Measurements from ENCODE around the gene CHST10. TPM values are rescaled to one million over a fixed set of nuclear protein-coding genes. Genes with fewer than 3 reads are reported as not detected.
"Not testable (repeated sequence)": the region's sequence is repeated elsewhere in the genome, so short reads cannot be mapped to it uniquely, and the experiment has no call there.

CHST10 gene
- polyA plus RNA-seq, 3 donors, result 1.7 to 3.9 (median 2.7) TPM

DNA sequence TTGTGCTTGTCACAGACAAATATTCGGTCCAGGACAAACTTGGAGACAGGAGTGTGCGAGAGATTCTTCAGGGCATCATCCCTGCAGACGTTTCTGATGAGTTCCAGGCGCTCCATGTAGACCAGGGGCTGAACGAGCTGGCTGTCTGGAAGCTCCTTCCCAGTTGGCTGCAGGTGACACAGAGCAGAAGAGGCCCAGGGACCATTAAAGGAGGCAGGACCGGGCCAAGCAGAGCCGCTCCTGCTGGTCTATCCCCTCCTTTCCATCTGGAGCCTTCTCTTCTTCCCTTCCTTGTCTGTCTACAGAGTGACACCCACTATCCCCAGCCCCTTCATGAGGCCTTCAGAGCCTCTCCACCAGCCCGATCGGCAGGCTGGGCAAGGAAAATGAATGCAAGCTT, 19.5 kb downstream of the CHST10 start:
- H3K27ac ChIP-seq (ENCODE audit: low read depth, low read length), result no peak overlapping the region
- 89 to 93% (median 91%) methylated on average over 9 of the region's 9 CpGs for WGBS, 3 donors

DNA sequence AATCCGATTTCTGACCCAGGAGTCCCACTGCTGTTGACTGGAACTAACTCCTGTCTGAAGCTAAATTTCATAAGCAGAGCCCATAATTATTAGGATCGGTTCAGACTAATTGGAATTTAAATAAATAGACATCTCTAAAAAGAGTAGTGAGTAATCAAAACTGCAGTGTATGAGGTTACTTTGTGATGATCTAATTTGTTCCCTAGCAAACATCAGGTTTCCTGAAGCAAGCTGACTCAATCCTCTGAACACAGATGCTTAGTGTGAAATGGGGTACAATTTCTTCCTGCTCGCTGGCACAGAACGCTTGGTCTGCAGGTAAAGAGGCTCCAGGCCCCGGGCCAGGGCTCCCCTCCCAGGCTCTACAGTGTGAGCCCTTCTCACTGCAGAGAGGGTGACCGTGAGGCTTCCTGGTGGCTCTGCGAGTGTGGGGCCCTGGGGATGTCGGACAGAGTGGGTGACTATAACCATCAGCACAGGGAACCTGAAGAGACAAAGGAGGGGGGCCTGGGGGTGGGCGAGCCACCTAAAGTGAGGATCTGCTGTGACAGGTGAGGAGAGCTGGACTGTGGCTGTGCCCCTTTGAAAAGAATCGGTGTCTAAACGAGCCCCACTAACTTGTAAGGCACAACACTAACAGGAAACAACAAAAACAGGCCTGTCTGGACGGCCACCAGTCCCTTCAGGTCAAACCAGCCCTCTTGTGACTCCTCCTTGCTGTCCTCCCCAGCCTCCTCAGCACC, 20.2 kb downstream of the CHST10 start:
- WGBS, 3 donors, result 83 to 89% (median 85%) methylated on average over 12 of the region's 12 CpGs
- H3K27ac ChIP-seq (ENCODE audit: low read depth, low read length), result no peak overlapping the region

DNA sequence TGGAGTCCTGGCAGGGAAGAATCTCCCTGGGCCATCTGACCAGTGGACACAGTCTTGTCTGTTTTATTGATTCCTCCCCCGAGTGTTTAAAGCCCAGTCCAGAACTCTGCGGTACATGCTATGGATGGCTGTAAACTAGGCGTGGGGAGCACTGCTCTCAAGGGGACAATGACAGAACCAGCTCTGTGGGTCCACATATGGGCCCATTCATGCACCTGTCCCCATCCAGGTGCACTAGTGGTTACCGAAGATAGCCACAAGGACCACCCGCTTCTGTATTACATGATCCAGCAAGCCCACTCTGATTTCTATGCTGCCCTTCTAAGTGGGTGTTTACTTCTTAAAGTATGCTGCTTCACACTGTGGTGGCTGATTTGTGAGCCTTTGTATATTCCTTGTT, 21.0 kb downstream of the CHST10 start:
- WGBS, 3 donors, result 92 to 95% (median 93%) methylated on average over 5 of the region's 5 CpGs
- H3K27ac ChIP-seq (ENCODE audit: low read depth, low read length), result no peak overlapping the region

DNA sequence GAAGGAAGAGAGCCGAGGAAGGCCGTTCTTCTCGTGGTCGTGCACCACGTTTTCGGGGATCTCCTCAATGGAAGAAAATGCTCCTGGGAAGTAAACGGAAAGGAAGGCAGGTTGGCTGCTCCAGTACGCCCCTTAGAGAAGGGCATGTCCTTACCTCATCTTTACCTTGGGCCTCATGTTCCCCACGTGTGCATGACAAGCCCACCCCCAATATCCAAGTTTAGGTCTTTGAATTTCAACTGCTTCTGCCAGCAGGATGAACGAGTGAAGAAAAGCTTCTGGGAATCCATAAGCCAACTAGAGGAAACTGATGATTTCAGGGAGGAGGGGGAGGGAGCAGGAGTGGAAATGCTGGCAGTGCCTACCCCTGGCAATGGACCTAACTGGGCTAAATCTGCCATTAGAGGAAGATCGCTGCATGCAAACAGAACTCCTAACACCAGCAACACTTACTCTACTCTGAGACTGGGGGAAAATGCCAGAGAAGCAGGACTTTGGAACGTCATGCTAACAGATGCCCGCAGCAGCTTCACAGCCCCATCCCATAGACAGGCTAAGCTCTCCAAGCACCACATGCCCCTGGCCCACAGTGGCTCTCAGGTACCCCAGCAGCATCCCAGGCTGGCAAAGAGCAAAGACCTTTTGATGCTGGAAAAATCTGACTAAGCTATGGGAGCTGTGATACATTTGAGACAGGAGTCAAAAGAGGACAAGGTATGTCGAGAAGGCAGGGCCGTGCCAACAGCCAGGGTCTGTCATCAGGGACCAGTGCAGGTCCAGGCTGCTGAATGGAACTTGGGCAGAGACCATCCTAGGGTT, 21.7 kb downstream of the CHST10 start:
- no peak overlapping the region for H3K27ac ChIP-seq (ENCODE audit: low read depth, low read length)
- 90 to 92% (median 91%) methylated on average over 15 of the region's 15 CpGs for WGBS, 3 donors

DNA sequence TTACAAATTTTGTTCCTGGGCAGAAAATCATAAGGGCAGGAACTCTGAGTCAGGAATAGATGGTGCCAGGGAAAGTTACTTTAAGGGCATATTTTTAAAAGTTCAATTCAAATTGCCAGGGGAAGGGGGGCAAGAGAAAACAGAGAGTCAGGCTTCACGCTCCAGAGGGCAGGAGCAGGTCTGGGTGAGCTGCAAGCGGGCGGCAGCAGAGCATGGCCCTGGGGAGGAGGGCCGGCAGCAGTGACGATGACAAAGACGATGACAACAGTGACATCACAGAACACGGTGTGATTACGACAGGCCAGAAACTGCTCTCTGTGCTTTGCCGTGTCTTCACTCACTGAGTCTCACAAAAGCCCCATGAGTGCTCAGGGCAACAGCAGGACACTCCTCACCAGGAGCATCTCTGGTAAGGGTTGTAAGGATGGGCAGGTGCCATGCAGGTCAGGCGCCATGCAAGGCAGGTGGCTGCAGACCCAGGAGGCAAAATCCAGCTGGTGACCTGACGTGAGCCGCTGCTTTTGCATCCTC, 23.3 kb downstream of the CHST10 start:
- 86 to 90% (median 88%) methylated on average over 12 of the region's 12 CpGs for WGBS, 3 donors
- H3K27ac ChIP-seq (ENCODE audit: low read depth, low read length), result no peak overlapping the region

DNA sequence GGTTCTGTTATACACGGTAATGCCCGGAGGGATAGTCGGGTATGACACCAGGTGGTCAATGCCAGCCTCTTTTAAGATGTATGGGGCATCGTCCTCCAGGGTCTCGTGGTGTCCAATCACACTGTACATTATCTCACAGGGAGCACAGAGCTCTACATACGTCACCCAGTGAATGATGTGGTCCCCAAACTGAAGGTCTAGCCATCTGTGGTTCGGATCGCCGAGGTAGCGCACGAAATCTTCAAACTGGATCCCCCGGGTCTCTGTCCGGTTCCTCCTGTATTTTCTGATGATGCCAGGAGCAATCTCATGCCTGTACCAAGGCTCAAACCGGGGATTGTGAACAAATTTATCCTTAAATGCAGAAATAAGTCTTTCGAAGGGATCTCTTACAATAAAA, 24.1 kb downstream of the CHST10 start:
- H3K27ac ChIP-seq (ENCODE audit: low read depth, low read length), result no peak overlapping the region
- 94 to 97% (median 94%) methylated on average over 15 of the region's 15 CpGs for WGBS, 3 donors

DNA sequence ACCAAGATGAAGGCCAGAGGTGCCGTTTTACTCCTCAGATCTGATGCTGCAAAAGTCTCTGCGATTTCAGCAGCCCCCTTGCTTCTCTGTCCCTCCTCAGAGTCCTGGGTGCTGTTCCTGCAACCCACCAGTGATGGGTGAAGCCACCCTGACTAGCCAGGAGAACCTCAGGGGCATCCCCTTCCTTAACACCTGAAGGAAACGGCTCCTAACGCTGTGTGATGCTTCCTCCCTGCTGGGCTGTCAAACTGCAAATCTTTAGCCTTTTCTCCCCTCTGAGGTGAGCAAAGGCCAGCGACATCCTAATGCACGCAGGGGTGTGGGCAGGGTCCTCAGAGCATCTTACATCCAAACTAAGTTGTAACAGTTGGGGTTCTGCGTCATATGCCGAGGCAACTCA, 24.8 kb downstream of the CHST10 start:
- WGBS, 3 donors, result 90 to 92% (median 92%) methylated on average over 8 of the region's 8 CpGs
- no peak overlapping the region for H3K27ac ChIP-seq (ENCODE audit: low read depth, low read length)

DNA sequence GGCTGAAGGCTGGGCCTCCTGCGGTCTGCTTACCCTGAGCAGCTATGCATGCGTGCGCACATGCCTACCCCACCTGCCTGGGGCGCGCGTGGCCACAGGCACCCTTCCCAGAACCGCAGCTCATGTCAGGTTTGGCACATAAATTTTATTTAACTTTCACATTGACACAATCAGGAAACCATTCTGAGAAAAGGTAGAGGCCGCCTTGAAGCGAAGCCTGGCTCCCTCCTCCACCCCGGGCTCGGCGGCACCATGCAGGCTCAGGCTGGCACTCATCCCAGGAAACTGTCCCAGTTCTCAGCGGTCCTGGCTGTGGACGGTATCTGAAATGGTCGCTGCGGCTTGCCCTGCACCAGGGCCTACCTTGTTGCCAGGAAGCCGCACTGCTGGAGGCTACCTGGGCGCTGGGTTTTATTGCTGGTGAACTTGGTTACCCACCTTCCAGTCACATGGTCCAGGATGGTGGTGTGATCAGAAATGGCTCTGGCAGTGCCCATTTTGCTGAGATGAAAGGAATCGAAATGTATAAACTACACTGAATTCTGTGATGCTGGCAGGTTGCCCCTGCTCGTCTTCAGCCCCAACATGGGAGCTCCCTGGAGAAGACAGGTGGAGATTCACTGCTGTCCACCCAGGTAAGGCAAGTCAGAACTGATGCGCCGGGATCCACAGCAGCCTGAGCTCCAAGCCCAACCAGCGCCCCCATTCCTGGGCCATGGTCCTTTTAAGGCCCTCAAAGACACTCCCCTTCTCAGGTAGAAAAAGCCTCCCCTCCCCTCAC, 25.5 kb downstream of the CHST10 start:
- 89 to 92% (median 91%) methylated on average over 23 of the region's 23 CpGs for WGBS, 3 donors
- no peak overlapping the region for H3K27ac ChIP-seq (ENCODE audit: low read depth, low read length)

DNA sequence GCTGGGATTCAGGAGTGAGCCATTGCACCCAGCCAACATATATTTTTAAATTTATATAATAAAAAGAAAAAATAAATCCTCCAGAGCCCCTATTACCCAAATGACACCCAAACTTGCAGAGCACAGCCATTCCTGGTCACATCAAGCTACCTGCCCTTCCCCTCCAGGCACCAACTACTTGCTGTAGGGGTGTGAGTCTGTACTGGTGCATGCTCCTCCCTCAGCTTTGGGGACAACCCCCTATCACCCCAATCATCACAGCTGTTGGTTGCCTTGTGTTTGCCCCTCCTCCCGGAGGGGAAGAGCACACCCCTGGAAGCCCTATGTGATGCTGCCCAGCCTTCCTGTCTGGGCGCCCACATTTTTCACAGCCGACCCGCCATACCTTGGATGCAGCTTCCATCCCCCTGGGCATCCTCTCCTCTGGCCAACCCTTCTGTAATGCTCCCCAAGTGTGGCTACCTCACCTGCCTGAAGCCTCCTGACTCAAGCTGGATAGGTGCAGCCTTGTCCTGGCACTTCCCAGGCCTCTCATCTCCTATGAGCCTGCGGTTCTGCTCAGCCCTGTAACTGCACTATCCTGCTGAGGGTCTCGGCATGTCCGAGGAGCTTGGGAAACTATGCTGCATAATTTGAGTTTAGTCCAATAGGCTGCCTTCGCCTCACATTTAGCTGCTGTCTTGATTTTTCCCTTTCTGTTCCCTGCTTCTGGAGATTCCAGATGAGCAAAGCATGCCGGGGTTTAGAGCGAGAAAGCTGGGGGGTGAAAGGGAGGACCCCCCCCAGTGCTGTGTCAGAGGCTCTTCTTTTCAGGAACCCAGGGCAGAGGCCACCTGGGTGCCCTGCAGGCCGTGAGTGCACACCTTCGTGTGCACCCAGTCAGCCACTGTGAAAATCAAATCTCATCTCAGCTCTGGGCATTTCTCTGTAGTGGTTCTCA, 27.2 kb downstream of the CHST10 start:
- no peak overlapping the region for H3K27ac ChIP-seq (ENCODE audit: low read depth, low read length)
- WGBS, 3 donors, result 86 to 93% (median 87%) methylated on average over 12 of the region's 12 CpGs

DNA sequence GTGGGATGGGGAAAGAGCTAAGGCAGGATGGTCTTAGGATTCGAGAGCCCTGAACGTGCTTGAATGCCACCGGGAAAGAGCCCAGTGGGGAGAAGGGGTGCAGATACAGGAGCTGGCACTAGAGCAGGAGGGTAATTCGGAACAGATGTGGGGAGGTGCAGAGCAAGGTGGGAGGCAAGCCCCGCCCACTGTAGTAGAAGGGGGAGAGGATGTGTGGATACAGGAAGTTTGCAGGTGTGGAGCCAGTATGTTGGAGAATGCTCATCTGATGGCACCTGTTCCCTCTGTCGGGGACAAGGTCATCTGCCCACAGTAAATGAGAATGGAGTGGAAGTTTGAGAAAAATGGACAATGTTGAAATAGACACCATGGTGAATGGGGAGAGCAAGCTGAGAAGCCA, 28.8 kb downstream of the CHST10 start:
- WGBS, 3 donors, result 89 to 93% (median 90%) methylated on average over 6 of the region's 6 CpGs
- H3K27ac ChIP-seq (ENCODE audit: low read depth, low read length), result no peak overlapping the region

DNA sequence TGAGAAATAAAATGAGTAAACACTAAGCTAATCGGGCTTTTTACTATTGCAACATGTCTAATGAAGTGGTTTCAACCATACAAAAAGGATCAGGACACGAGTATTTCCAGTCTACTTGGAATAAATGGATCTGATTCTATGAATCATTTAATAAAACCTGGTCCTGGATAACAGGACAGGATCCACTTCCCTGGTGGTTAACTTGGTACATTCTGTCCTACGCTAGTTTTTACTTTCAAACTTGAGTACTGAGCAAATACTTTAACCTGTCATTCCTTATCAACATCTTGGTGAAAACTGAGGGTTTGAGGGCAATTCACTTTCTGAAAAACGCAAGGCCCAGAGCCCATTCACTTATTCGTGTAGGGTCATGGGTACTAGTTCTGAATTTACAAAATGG, 33.5 kb downstream of the CHST10 start:
- 80 to 91% (median 90%) methylated on average over 5 of the region's 5 CpGs for WGBS, 3 donors
- H3K27ac ChIP-seq (ENCODE audit: low read depth, low read length), result no peak overlapping the region

DNA sequence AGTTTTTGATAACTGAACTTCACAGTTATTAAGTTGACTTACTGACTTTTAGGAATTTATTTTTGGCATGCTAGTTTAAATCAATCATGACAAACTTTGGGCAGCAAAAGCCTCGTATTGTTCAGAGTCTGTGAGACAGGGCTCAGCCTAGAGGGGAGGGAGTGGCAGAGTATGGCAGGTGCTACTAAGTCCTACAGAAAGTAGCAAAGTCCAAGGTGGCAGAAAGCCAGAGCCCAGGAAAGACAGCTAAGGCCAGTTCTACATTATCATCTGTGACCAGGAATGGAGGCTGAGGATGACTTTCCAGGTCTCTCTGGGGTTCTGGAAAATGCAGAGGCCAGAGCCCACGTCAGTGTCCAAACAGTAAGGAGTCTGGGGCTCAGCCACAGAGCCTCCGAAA, 34.2 kb downstream of the CHST10 start:
- H3K27ac ChIP-seq (ENCODE audit: low read depth, low read length), result no peak overlapping the region
- 60 to 82% (median 81%) methylated on average over 3 of the region's 3 CpGs for WGBS, 3 donors

DNA sequence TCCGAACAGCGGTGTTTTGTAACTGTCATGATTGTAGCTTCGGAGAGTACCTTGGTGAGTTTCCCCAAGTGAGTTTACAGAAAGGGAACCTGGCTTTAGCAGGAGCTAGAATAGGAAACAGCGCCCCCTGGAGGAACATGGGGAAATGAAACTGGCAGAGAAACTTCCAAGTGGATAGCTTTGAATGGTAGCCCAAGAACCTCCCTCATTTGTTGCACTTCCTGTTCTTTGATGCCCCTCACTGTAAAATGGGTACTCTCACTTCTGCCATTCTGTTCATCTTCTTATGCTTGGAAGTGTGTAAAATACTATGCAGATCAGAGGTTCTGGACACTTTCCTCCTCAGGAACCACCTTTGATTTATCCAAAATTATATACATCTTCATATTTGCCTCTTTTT, 36.2 kb downstream of the CHST10 start:
- WGBS, 3 donors, result 5 to 34% (median 26%) methylated on average over 4 of the region's 4 CpGs
- H3K27ac ChIP-seq (ENCODE audit: low read depth, low read length), result no peak overlapping the region

DNA sequence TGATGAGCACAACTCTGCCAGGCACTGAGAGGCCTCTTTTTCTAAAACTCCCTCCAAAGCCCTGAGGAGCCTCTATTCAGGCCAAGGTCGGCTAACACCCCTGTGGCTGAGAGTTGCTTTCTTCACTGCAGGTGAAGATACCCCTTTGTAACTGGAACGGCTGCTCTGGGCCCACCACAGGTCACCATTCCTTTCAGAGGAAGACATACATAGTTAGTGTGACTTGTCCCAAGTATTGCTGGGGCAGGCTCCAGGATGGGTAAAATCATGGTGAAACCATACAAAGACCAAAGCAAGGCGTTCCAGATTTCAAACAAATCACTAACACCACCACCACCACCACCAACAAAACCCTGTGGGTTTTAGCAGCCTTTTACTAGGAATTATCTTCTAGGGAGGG, 36.8 kb downstream of the CHST10 start:
- no peak overlapping the region for H3K27ac ChIP-seq (ENCODE audit: low read depth, low read length)
- WGBS, 3 donors, result 81 to 92% (median 89%) methylated on average over 3 of the region's 3 CpGs

DNA sequence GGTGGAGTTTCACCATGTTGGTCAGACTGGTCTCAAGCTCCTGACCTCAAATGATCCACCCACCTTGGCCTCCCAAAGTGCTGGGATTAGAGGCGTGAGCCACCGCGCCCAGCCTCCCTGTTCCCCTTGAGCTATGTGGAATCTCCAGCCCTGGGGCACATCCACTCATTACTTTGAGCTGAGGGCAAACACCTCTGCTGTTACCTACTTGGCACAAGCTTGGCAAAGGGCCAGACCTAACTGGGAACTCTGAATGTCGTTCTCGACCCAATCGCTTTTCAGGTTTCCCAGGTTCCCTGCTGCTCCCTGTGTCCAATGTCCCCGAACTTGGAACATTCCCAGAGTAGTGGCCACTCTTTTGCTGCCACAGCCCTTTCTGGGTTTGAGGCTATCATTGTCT, 40.6 kb downstream of the CHST10 start:
- no peak overlapping the region for H3K27ac ChIP-seq (ENCODE audit: low read depth, low read length)
- 80 to 96% (median 95%) methylated on average over 7 of the region's 7 CpGs for WGBS, 3 donors

DNA sequence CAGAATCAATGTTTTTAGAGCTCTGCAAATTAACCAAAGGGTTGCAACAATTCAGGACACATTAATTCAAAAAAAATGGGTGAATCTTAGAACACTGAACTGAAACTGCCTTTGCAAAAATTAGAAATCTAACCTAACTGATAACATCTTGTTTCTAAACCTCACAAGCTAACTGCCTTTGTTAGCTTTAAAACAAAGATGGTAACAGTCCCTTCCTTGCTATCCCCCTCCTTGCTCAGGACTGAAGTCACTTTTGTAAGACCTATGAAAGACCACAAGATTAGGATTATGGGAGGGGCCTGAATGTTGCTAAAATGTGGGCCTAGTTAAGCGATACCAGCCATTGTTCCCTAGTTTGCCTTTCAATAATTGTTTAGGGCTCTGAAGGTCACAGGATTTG, 50.3 kb downstream of the CHST10 start:
- WGBS, 3 donors, result 83 to 94% (median 84%) methylated on average over 1 of the region's 1 CpG

DNA sequence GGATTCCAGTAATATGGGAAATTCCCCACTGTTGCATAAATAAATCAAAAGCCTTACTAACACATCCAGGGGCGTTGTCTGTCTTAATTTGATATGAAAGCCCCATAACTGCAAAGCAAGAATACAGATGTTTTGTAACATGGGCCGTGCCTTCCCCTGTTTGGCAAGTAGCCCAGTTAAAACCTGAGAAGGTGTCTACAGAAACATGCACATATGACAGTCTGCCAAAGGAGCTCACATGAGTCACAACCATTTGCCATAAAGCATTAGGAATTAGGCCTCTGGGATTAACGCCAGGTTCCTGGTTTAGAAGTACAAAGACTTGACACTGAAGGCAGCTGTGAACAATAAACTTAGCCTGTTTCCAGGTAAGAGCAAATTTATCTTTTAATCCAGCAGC, 52.0 kb downstream of the CHST10 start:
- WGBS, 3 donors, result 41 to 47% (median 42%) methylated on average over 3 of the region's 3 CpGs
- no peak overlapping the region for H3K27ac ChIP-seq (ENCODE audit: low read depth, low read length)

More for the DNA sequence above, 50.3 kb downstream of the CHST10 start:
- no peak overlapping the region for H3K27ac ChIP-seq (ENCODE audit: low read depth, low read length)

DNA sequence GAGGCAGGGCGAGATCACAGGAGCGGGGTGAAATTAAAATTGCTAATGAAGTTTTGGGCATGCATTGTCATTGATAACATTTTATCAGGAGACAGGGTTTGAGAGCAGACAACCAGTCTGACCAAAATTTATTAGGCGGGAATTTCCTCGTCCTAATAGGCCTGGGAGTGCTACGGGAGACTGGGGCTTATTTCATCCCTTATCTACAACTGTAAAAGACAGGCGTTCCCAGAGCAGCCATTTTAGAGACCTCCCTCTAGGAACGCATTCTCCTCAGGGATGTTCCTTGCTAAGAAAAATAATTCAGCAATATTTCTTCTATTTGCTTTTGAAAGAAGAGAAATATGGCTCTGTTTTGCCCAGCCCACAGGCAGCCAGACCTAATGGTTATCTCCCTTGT, 55.2 kb downstream of the CHST10 start:
- WGBS, 3 donors, result 92 to 93% (median 93%) methylated on average over 7 of the region's 7 CpGs
- H3K27ac ChIP-seq (ENCODE audit: low read depth, low read length), result not testable (repeated sequence)

Measured in adipose tissue (tissue), 3 donors.